Astrocyte (in vitro differentiated cells and primary cell): Measurements from ENCODE around the gene NCMAP.

Source experiments
- EZH2 ChIP-seq: IDR thresholded peaks from 2 replicates; pipeline ENCODE4 v1.6.1; 2012; ENCODE audit warnings: mild to moderate bottlenecking, low read length, inconsistent platforms; ENCODE audit not compliant: insufficient read depth
- TF ChIP-seq, protein P1 (sequence below): IDR thresholded peaks from 2 replicates; pipeline ENCODE4 v1.5.1; 2011; ENCODE audit warnings: low read depth, mild to moderate bottlenecking, inconsistent platforms, low read length, moderate library complexity; ENCODE audit not compliant: insufficient read depth

DNA sequence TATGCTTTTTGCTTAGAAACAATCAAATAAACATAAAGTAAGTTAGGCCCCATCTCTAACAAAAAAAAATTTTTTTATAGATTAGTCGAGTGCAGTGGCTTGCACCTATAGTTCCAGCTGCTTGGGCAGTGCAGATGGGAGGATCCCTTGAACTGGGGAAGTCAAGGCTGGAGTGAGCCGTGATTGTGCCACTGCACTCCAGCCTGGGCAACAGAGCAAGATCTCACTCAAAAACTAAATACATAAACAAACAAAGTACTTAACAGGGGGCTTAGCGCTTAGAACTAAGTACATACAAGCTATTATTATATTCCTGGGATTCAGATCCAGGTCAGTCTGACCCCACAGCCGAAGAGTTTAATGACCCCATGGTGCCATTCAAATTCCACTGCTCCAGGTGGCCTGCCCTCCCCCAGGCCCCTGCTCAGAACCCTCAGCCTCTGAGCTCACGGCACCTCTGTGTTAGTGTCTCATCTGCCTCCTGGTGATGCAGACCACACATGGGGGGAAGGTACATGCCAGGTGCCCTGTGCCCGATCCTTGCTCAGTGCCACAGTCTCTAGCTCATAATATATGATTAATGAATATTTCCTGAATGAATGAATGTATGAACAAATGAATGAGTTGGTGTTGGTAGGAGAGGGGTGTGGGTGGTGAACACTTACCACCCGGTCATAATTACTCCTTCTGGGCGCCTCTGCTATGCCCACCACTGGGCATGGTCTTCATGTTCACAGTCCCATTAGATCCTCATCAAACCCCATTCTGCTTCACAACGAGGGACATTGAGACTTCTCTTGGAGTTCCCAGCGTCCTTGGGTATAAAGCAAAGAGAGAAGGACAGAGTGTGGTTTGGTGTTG lies 14.6 kb downstream of the NCMAP start:
- TF ChIP-seq, protein P1, sequence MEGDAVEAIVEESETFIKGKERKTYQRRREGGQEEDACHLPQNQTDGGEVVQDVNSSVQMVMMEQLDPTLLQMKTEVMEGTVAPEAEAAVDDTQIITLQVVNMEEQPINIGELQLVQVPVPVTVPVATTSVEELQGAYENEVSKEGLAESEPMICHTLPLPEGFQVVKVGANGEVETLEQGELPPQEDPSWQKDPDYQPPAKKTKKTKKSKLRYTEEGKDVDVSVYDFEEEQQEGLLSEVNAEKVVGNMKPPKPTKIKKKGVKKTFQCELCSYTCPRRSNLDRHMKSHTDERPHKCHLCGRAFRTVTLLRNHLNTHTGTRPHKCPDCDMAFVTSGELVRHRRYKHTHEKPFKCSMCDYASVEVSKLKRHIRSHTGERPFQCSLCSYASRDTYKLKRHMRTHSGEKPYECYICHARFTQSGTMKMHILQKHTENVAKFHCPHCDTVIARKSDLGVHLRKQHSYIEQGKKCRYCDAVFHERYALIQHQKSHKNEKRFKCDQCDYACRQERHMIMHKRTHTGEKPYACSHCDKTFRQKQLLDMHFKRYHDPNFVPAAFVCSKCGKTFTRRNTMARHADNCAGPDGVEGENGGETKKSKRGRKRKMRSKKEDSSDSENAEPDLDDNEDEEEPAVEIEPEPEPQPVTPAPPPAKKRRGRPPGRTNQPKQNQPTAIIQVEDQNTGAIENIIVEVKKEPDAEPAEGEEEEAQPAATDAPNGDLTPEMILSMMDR, result no peak
- TF ChIP-seq EZH2, result no peak
